ENCODE measurements around the gene NPDC1.
A peak's percentile ranks its signal among the peaks of the same experiment; 100 is the strongest.
"Not testable (repeated sequence)": the region's sequence is repeated elsewhere in the genome, so short reads cannot be mapped to it uniquely, and the experiment has no call there.

The NPDC1 gene

DNA sequence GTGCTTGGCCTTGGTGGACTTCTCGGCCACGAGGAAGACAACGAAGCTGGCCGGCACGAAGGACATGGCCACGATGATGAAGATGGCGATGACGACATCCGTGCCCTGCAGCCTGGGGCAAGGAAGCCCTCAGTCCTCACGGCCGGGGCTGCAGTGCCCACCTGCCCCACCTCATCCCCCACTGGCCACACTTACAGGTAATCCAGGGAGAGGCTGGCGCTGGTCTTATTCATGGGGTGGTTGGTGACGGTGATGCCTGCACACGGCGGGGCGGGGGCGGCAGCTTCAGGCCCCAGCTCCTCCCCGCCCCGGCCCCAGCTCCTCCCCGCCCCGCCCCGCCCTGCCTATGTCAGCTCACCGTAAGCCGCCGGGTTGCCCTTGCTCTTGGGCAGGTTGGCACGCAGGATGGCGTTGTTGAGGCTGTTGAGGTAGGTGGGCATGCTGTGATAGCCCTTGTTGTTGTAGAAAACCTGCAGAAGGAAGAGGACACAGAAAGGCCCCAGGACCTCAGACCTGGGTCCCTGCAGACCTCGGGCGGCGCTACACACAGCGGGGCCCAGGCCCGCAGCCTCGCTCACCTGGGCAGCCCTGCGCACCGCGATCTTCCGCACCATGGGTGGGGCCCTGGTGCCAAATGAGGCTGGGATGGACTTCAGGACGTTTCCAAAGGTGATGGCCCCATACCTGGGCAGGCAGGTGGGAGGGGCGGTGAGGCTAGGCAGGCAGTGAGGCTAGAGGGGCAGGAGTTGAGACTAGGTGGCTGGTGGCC is 33.9 kb downstream of the NPDC1 start:
- DNase-seq (ENCODE audit: low read depth, low spot score): no peak

GRCh38 chr9:137011156-137011555 is 34.8 kb downstream of the NPDC1 start:
- no peak for DNase-seq (ENCODE audit: low read depth, low spot score)

DNA sequence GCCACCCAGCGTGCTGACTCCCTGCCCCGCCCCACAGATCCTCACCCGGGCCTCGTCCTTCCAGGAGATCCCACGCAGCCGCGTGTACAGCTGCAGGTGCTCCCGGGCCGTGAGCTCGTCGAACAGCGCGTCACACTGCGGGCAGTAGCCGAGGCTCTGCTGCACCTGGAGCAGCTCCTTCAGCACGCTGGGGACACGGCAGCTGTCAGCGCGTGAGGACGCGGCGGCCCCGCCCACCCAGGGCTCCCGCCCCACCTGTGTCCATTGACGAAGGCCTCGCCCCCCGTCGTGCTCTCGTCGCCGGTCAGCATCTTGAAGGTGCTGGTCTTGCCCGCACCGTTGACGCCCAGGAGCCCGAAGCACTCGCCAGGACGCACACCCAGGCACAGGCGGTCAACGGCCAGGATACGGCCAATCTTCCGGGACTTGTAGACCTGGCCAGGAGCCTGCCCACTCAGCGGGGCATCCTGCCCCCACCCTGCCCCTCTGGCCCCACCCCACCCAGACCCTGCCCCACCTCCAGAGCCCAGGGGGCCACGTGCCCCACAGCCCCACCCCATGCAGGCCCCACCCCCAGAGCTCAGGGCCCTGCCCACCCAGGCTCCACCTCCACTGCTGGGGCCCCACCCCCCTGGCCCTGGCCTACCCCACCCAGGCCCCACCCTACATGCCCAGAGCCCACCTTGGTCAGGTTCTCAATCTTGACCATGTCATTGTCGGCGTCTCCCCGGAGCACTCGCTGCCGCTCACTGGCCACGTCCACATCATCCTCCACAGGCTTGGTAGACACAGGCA is 35.8 kb downstream of the NPDC1 start:
- DNase-seq (ENCODE audit: low read depth, low spot score): no peak

DNA sequence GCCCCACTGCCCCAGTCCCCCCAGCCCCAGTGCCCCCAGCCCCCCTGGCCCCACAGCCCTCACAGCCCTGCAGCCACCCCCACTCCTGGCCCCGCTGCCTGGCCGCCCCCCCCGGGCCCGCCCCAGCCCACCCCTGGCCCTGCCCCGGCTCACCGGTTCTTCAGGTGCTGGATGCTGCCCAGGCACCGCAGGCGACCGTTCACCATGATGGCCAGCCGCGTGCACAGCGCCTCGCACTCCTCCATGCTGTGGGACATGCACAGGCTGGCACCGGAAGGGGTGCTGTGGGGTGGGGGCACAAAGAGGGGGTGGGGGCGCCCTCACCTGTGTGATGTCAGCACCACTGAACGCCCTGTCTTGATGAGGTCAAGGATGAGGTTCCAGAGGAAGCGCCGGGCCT is 36.8 kb downstream of the NPDC1 start:
- DNase-seq (ENCODE audit: low read depth, low spot score): no peak

DNA sequence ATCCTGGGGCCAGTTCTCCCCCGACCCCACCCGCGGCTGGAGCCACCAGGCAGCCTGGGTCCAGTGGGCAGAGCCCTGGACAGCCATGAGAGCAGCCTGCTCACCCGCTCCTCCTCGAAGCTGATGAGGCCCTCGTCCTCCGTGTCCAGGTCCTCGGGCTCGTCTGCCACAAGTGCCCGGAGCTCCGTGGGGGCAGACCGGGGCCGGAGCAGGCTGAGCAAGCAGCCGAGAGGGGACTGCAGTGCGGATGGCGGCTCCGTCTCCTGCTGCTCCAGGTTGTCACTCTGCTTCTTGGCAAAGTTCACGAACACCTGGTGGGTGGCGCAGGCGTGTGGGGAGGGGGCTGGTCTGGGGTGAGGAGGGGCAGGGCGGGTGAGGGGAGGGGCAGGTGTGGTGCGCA is 37.7 kb downstream of the NPDC1 start:
- no peak for DNase-seq (ENCODE audit: low read depth, low spot score)

DNA sequence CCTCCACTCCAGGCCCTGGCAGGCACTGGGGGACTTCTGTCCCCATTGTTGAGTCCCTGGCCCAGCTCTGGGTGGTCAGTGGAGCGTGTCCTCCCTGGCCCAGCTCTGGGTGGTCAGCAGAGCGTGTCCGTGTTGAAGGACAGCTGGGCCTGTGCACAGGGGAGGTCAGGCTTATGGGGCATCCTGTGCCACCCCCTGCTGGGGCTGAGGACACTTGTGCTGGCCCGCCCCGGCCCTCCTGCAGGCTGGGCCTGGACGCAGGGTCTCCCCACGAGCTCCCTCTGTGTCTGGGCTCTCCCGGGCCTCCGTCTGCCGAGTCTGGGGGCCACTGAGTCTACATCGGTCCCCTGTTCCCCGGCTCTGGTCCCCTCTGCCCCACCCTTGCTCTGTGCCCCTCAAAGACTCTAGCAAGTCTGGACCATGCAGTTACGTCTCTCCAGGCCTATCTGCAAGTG is 38.1 kb downstream of the NPDC1 start:
- no peak for DNase-seq (ENCODE audit: low read depth, low spot score)

- no peak for DNase-seq (ENCODE audit: low read depth, low spot score)
Observed at GRCh38 chr9:137007108-137007815, 38.7 kb downstream of the NPDC1 start.

GRCh38 chr9:137006116-137007003 is 39.6 kb downstream of the NPDC1 start:
- peak; percentile 49 for DNase-seq (ENCODE audit: low read depth, low spot score)

GRCh38 chr9:137004285-137004684 is 41.7 kb downstream of the NPDC1 start:
- not testable (repeated sequence) for DNase-seq (ENCODE audit: low read depth, low spot score)

GRCh38 chr9:137002646-137003041 is 43.3 kb downstream of the NPDC1 start:
- DNase-seq (ENCODE audit: low read depth, low spot score): no peak

DNA sequence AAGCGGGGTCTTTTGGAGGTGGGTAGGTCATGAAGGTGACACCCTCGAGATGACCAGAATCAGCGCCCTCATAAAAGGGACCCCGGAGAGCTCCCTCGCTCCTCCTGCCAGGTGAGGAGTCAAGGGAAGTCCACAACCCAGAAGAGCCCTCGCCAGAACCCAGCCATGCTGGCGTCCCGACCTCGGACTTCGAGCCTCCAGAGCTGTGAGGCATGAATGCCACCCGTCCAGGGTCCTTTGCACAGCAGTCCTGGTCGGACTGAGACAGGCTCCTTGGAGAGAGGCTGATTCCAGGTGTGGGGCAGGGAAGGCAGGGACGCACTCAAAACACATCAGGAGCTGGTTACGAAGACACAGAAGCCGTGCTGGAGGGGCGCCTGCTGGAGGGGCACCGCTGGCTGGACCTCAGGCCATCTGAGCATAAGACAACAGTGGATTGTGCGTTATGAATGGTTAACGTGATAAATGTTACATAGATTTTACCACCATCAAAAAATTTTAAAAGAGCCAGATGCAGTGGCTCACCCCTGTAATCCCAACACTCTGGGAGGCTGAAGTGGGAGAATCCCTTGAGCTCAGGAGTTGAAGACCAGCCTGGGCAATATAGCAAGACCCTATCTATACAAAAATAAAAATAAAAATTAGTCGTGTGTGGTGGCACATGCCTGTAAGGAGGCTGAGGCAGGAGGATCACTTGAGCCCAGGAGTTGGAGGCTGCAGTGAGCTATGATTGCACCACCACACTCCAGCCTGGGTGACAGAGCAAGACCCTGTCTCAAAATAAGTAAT is 43.9 kb downstream of the NPDC1 start:
- DNase-seq (ENCODE audit: low read depth, low spot score): no peak

- no peak for DNase-seq (ENCODE audit: low read depth, low spot score)
Observed at GRCh38 chr9:137000177-137000930, 45.6 kb downstream of the NPDC1 start.

DNA sequence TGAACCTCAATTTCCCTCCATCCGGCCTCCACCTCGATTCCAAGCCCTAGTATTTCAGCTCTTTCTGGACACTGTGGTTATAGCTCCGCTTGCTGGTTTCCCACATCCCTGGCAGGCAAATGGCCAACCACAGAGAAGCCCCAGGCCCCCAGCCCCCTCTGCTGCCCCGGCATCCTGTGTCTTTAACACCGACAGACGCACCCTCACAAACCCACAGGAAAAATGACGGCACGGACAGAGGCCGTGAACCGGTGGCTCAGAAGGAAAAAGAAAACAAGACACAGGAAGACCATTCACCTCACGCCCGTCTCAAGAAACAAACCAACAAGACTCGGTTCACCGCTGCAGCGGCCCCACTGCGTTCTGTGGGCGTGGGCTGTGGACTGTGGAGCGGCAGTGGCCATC is 48.1 kb downstream of the NPDC1 start:
- peak; percentile 43 for DNase-seq (ENCODE audit: low read depth, low spot score)

- DNase-seq (ENCODE audit: low read depth, low spot score): no peak
Observed at GRCh38 chr9:136997371-136997770, 48.6 kb downstream of the NPDC1 start.

DNA sequence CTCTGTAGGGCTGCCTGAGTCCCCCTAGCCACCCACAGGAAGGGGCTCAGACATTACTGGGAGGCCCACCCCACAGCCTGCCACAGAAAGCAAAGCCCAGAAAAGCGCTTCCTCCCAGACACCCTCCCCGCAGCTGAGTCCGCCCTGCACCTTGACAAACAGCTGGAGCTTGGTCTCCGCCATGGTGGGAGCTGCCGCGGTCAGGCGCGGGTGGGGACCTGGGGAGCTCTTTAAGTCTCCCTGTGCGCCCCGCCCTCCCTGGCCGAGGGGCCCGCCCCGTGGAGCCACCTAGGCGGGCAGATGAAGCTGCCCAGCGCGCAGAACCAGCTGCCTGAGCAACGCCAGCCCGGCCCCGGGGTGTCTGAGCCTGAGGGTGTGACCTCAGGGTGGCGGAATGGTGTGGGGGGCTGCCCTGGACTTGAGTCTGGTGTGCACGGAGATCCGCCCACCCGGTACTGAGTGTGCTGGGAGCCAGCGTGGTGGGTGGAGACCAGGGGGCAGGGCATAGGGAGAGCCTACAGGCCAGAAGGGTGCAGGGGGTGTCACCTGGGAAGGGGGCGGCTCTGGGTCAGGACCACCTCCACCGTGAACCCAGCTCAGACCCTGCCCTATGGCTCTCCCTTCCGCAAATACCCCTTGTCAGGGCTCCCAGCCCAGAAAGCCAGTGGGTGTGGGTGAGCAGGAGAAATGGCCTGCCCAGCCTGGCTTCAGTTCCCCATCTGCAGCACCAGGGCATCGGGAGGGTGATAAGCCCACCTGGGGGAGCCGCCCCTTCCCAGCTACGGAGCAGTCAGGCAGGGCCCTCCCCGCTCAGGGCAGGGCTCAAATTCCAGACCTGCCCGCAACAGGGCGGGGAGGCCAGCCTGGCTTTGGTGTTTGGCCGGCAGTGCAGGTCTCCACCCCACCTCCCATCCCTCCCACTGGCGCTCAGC is 49.4 kb downstream of the NPDC1 start, which contains the start of gene CLIC3:
Gene CLIC3 (minus strand): TSS at position 208 of the 932 bp plus-strand sequence. CDS start 25 bp downstream, at position 183.
- peak; percentile 55 for DNase-seq (ENCODE audit: low read depth, low spot score)

- peak; percentile 72 for DNase-seq (ENCODE audit: low read depth, low spot score)
Observed at GRCh38 chr9:136995772-136996311, 50.1 kb downstream of the NPDC1 start.

GRCh38 chr9:136995362-136995761 is 50.6 kb downstream of the NPDC1 start:
- peak; percentile 36 for DNase-seq (ENCODE audit: low read depth, low spot score)

GRCh38 chr9:136994888-136995230 is 51.1 kb downstream of the NPDC1 start:
- peak; percentile 34 for DNase-seq (ENCODE audit: low read depth, low spot score)
